HepG2 (cell line): Measurements from ENCODE around the gene MRRF. TPM values are rescaled to one million over a fixed set of nuclear protein-coding genes. Genes with fewer than 3 reads are reported as not detected.

ENCODE experiments used
- ATAC-seq: fragments of 200-7000 bp; cut with Tn5 transposase; 3 replicates; pipeline ENCODE4 v1.9.1; 2020; ENCODE audit warnings: mild to moderate bottlenecking, moderate library complexity
- BruUV-seq: library from RNA; stranded (reverse); fragments of 400-500 nt; replicated peaks from 2 replicates; lab custom pipeline; 2021; lab: Mats Ljungman, UMichigan
- CTCF ChIA-PET: fragments of 300-600 bp; formaldehyde crosslinking; extraction: SDS; loops from one replicate; lab custom pipeline; 2021; ENCODE audit warnings: low total read pairs, inconsistent platforms, low intra/inter-chr PET ratio; lab: Yijun Ruan, JAX
- POLR2A ChIA-PET: fragments of 350-600 bp; sonication (Branson Sonifier 250); formaldehyde crosslinking; loops from one replicate; lab custom pipeline; 2020; ENCODE audit warnings: antibody characterized with exemption, inconsistent platforms; lab: Yijun Ruan, JAX
- DNase-seq: peaks from one replicate; pipeline ENCODE4 v3.0.0-alpha.2; 2015; ENCODE audit warnings: low spot score
- FAIRE-seq: peaks from 3 replicates; lab custom pipeline; 2011; peaks lifted over from hg19 to GRCh38; lab: Jason Lieb, UNC
- H2AFZ ChIP-seq: one replicate; pipeline ENCODE4 v1.6.1; 2011; ENCODE audit warnings: low read length, inconsistent platforms
- H3K27ac ChIP-seq: fragments of 300-600 bp; 3 replicates; pipeline ENCODE4 v1.8.0; 2011; ENCODE audit warnings: mixed run types, mild to moderate bottlenecking, mixed read lengths, low read length, inconsistent platforms; ENCODE audit not compliant: insufficient read depth; ENCODE audit errors: extremely low read length
- H3K27me3 ChIP-seq, 2 experiments: fragments of 200-600 bp in 1 of 2; 2 replicates in 1 of 2; 3 replicates in 1 of 2; pipeline versions ENCODE4 v1.6.0 to v1.8.0; 2011; ENCODE audit warnings: low read length in 2 of 2, mild to moderate bottlenecking in 2 of 2, moderate library complexity in 2 of 2, inconsistent platforms in 1 of 2; ENCODE audit not compliant: insufficient read depth in 2 of 2, control insufficient read depth in 1 of 2
- H3K36me3 ChIP-seq, 2 experiments: fragments of 200-600 bp in 1 of 2; replicated peaks in 1 of 2; 2 replicates in 1 of 2; 3 replicates in 1 of 2; pipeline versions ENCODE4 v1.5.1 to v1.8.0; 2011; ENCODE audit warnings: low read length in 2 of 2, inconsistent platforms in 1 of 2; ENCODE audit not compliant: insufficient read depth in 2 of 2, control insufficient read depth in 1 of 2
- H3K4me1 ChIP-seq: 2 replicates; pipeline ENCODE4 v1.5.1; 2012; ENCODE audit warnings: low read length, inconsistent platforms; ENCODE audit not compliant: insufficient read depth
- H3K4me2 ChIP-seq: 2 replicates; pipeline ENCODE4 v1.6.0; 2011; ENCODE audit warnings: low read depth, low read length, inconsistent platforms
- H3K4me3 ChIP-seq, 3 experiments: fragments of 200-600 bp in 1 of 3; sonication (generic), shearing (Covaris generic) in 1 of 3; replicated peaks in 1 of 3; 2 replicates each; pipeline ENCODE4 v1.5.1; 2011 to 2016; ENCODE audit warnings: low read length in 3 of 3, inconsistent platforms in 2 of 3, low read depth in 2 of 3, mild to moderate bottlenecking in 2 of 3, control low read depth in 1 of 3, mixed read lengths in 1 of 3; ENCODE audit not compliant: insufficient read depth in 1 of 3
- H3K79me2 ChIP-seq: one replicate; pipeline ENCODE4 v1.6.1; 2011; ENCODE audit warnings: low read length, inconsistent platforms; ENCODE audit not compliant: insufficient read depth
- H3K9ac ChIP-seq: 2 replicates; pipeline ENCODE4 v1.6.0; 2011; ENCODE audit warnings: mild to moderate bottlenecking, low read depth, low read length, inconsistent platforms; ENCODE audit not compliant: insufficient read depth
- H3K9me3 ChIP-seq: 2 replicates; pipeline ENCODE4 v1.5.1; 2012; ENCODE audit warnings: mild to moderate bottlenecking, low read length
- H4K20me1 ChIP-seq: 2 replicates; pipeline ENCODE4 v1.6.0; 2011; ENCODE audit warnings: inconsistent platforms, mild to moderate bottlenecking, low read length, moderate library complexity; ENCODE audit not compliant: insufficient read depth
- EP300 ChIP-seq, 3 experiments: sonication (generic) in 1 of 3; formaldehyde crosslinking in 1 of 3; IDR thresholded peaks; 2 replicates each; pipeline versions ENCODE4 v1.5.1 to v1.6.1; 2011 to 2020; ENCODE audit warnings: low read depth in 2 of 3, low read length in 2 of 3, borderline replicate concordance in 1 of 3, improper control_type of control experiment in 1 of 3, mild to moderate bottlenecking in 1 of 3, missing genetic modification reagents in 1 of 3, moderate library complexity in 1 of 3
- FLYWCH1 ChIP-seq: sonication (generic); formaldehyde crosslinking; IDR thresholded peaks from 2 replicates; pipeline ENCODE4 v1.8.1; 2023; ENCODE audit warnings: mild to moderate bottlenecking, missing genetic modification reagents
- FOXA3 ChIP-seq: IDR thresholded peaks from 2 replicates; pipeline ENCODE4 v1.6.1; 2016; ENCODE audit warnings: missing genetic modification reagents, missing compliant biosample characterization
- FOXO1 ChIP-seq: sonication (generic); formaldehyde crosslinking; IDR thresholded peaks from 2 replicates; pipeline ENCODE4 v1.4.0; 2020; ENCODE audit warnings: missing genetic modification reagents
- FOXO4 ChIP-seq: sonication (generic); formaldehyde crosslinking; conservative IDR thresholded peaks from 2 replicates; pipeline ENCODE4 v1.8.1; 2023; ENCODE audit warnings: missing genetic modification reagents
- GZF1 ChIP-seq: sonication (generic); formaldehyde crosslinking; IDR thresholded peaks from 2 replicates; pipeline ENCODE4 v1.5.1; 2020; ENCODE audit warnings: mild to moderate bottlenecking, missing genetic modification reagents
- NCOA2 ChIP-seq: sonication (generic); formaldehyde crosslinking; IDR thresholded peaks from 2 replicates; pipeline ENCODE4 v1.8.0; 2022; ENCODE audit warnings: inconsistent platforms
- PLRG1 ChIP-seq: fragments of 450-650 bp; conservative IDR thresholded peaks from 2 replicates; pipeline ENCODE4 v1.6.1; 2016
- POLR2AphosphoS5 ChIP-seq: IDR thresholded peaks from 2 replicates; pipeline ENCODE4 v1.6.1; 2012; ENCODE audit warnings: low read depth, low read length
- RARA ChIP-seq: IDR thresholded peaks from 2 replicates; pipeline ENCODE4 v1.6.1; 2016; ENCODE audit warnings: missing genetic modification reagents, missing compliant biosample characterization
- RXRA ChIP-seq: sonication (generic); formaldehyde crosslinking; IDR thresholded peaks from 2 replicates; pipeline ENCODE4 v1.5.1; 2020; ENCODE audit warnings: missing genetic modification reagents
- ZBTB43 ChIP-seq: sonication (generic); formaldehyde crosslinking; conservative IDR thresholded peaks from 2 replicates; pipeline ENCODE4 v1.4.0; 2020; ENCODE audit warnings: missing genetic modification reagents
- ZNF20 ChIP-seq: sonication (generic); formaldehyde crosslinking; IDR thresholded peaks from 2 replicates; pipeline ENCODE4 v1.4.0; 2020; ENCODE audit warnings: mild to moderate bottlenecking, moderate library complexity, missing genetic modification reagents
- ZNF280B ChIP-seq: sonication (generic); formaldehyde crosslinking; IDR thresholded peaks from 2 replicates; pipeline ENCODE4 v1.5.0; 2020; ENCODE audit warnings: missing genetic modification reagents, mild to moderate bottlenecking, borderline replicate concordance
- ZNF446 ChIP-seq: sonication (generic); formaldehyde crosslinking; IDR thresholded peaks from 2 replicates; pipeline ENCODE4 v1.5.0; 2020; ENCODE audit warnings: mild to moderate bottlenecking, missing genetic modification reagents
- ZNF703 ChIP-seq: sonication (generic); formaldehyde crosslinking; IDR thresholded peaks from 2 replicates; pipeline ENCODE4 v1.5.1; 2020; ENCODE audit warnings: missing genetic modification reagents, mild to moderate bottlenecking, moderate library complexity, borderline replicate concordance
- ZNF749 ChIP-seq: sonication (generic); formaldehyde crosslinking; IDR thresholded peaks from 2 replicates; pipeline ENCODE4 v1.8.0; 2022; ENCODE audit warnings: mild to moderate bottlenecking, missing genetic modification reagents, moderate library complexity, borderline replicate concordance
- ZNF788 ChIP-seq: sonication (generic); formaldehyde crosslinking; IDR thresholded peaks from 2 replicates; pipeline ENCODE4 v1.5.0; 2020; ENCODE audit warnings: mild to moderate bottlenecking, missing genetic modification reagents, borderline replicate concordance
- WGBS: methylation state at CpG from one replicate; pipeline ENCODE4 v1.1.6; 2017; ENCODE audit warnings: low lambda C conversion rate; 5-methylcytosine and 5-hydroxymethylcytosine counted together
- in situ Hi-C: cut with HindIII; loops from 2 replicates; pipeline ENCODE4 v1.10.0; 2017; ENCODE audit warnings: low pct_unique_long_range_greater_than_20kb; ENCODE audit not compliant: extremely low pct_ligation_motif_present
- intact Hi-C: fragments of 100-400 bp; cut with micrococcal nuclease; formaldehyde crosslinking; loops from one replicate; pipeline ENCODE4 v1.10.0; 2022; ENCODE audit not compliant: unreplicated experiment
- polyA plus RNA-seq, 8 experiments: library from polyadenylated mRNA; depleted of rRNA in 3 of 8; stranded (reverse) in 7 of 8; unstranded in 1 of 8; fragments of >200 nt; fragmentation: Illumina TruSeq in 4 of 8; extraction: Trizol in 4 of 8; gene quantifications; 2 replicates each; pipeline versions ENCODE4 v1.2.1 to v1.2.3, GENCODE V29; 2011 to 2016; ENCODE audit warnings: low read depth in 4 of 8, missing spikeins in 1 of 8, mixed read lengths in 1 of 8; ENCODE audit not compliant: insufficient read depth in 1 of 8
- total RNA-seq, 5 experiments: library from RNA; depleted of rRNA; stranded (reverse); fragments of >200 nt; fragmentation: Illumina TruSeq; extraction: Trizol; gene quantifications; 2 replicates each; pipeline ENCODE4 v1.2.3, GENCODE V29; 2016; ENCODE audit warnings: low read depth in 1 of 5

Gene MRRF
- total and polyA plus RNA-seq, 2 of the 13 experiments (the other 11 are each of a cell fraction or from before 2014, with no cell fraction given): 37.3 to 44.3 TPM

GRCh38 chr9:122349201-122349600, 84.5 kb downstream of the MRRF start:
- TF ChIP-seq RARA (CRISPR knock-in tag) (no peak), ZNF703 (no peak), RXRA (CRISPR knock-in tag) (no peak), FLYWCH1 (no peak), GZF1 (CRISPR knock-in tag) (no peak), ZBTB43 (CRISPR knock-in tag) (no peak), EP300 (IDR thresholded peaks at IDR 0.05; ENCODE audit: low read depth in 2 of 2, low read length in 2 of 2) (no peak), EP300 (CRISPR knock-in tag; IDR thresholded peaks at IDR 0.05; ENCODE audit: borderline replicate concordance) (no peak), ZNF20 (CRISPR knock-in tag) (no peak), POLR2AphosphoS5 (no peak), FOXO4 (CRISPR knock-in tag) (no peak), ZNF446 (no peak), NCOA2 (CRISPR knock-in tag) (no peak), FOXA3 (no peak), ZNF788 (CRISPR knock-in tag) (no peak), ZNF280B (CRISPR knock-in tag) (no peak), PLRG1 (no peak), ZNF749 (no peak), FOXO1 (no peak)
- H3K9ac ChIP-seq: no peak overlapping the region
- H3K36me3 ChIP-seq: no peaks in the 10 kb centered on the region
- no peak for FAIRE-seq
- ATAC-seq: no peak
- no peaks in the 10 kb centered on the region for H3K79me2 ChIP-seq
- in situ Hi-C loops: loop anchor here (5.0 kb wide), 2 partner anchors 227 to 252 kb away; no protein-coding TSS in a partner anchor
- no peak overlapping the region for H2AFZ ChIP-seq
- BruUV-seq: no TSS peak
- CTCF ChIA-PET: interaction anchor here (1.2 to 6.5 kb wide), 2 partner anchors 225 to 250 kb away, joined by 4 to 95 read pairs; no protein-coding TSS in a partner anchor
- no peak overlapping the region for H3K4me3 ChIP-seq
- intact Hi-C loops: loop anchor here (5.0 kb wide), 1 partner anchor 82 kb away; no protein-coding TSS in a partner anchor
- POLR2A ChIA-PET: no interaction called here
- no peaks in the 10 kb centered on the region for H3K9me3 ChIP-seq
- no peaks in the 10 kb centered on the region for H4K20me1 ChIP-seq
- WGBS: 11% methylated on average over 4 of the region's 4 CpGs
- DNase-seq: no peak
- peaks cover 0 to 5% of the 10 kb centered on the region in 2 experiments; a peak in 1 of 5 replicates for H3K27me3 ChIP-seq
- H3K4me1 ChIP-seq: peaks cover 28% of the 10 kb centered on the region
- H3K4me2 ChIP-seq: no peak overlapping the region
- H3K27ac ChIP-seq: no peak overlapping the region
